H9 (cell line): ENCODE results near the gene UBE2Q2. TPM values are rescaled to one million over a fixed set of nuclear protein-coding genes. Genes with fewer than 3 reads are reported as not detected.
"Not testable (repeated sequence)": the region's sequence is repeated elsewhere in the genome, so short reads cannot be mapped to it uniquely, and the experiment has no call there.

Source experiments
- DNase-seq: peaks from one replicate; pipeline ENCODE4 v3.0.0-alpha.2; 2017
- H2AFZ ChIP-seq: one replicate; pipeline ENCODE4 v1.6.1; 2013; ENCODE audit warnings: mild to moderate bottlenecking, low read length, control low read depth, moderate library complexity
- H2AK5ac ChIP-seq: 2 replicates; pipeline ENCODE4 v1.6.1; 2013; ENCODE audit warnings: low read length, control low read depth, mixed read lengths; ENCODE audit not compliant: insufficient read length
- H2BK120ac ChIP-seq: one replicate; pipeline ENCODE4 v1.6.1; 2013; ENCODE audit warnings: low read depth, mild to moderate bottlenecking, low read length, control low read depth, inconsistent platforms; ENCODE audit not compliant: poor library complexity, severe bottlenecking
- H2BK12ac ChIP-seq: 2 replicates; pipeline ENCODE4 v1.6.1; 2013; ENCODE audit warnings: low read length, control low read depth, mixed read lengths, low read depth; ENCODE audit not compliant: insufficient read length
- H2BK15ac ChIP-seq: 2 replicates; pipeline ENCODE4 v1.6.1; 2013; ENCODE audit warnings: low read depth, low read length, control low read depth
- H2BK20ac ChIP-seq: one replicate; pipeline ENCODE4 v1.6.1; 2013; ENCODE audit warnings: low read depth, mild to moderate bottlenecking, low read length, control low read depth, inconsistent platforms; ENCODE audit not compliant: poor library complexity, severe bottlenecking
- H2BK5ac ChIP-seq: 2 replicates; pipeline ENCODE4 v1.6.1; 2013; ENCODE audit warnings: low read length, control low read depth, mixed read lengths; ENCODE audit not compliant: insufficient read length
- H3K14ac ChIP-seq: 2 replicates; pipeline ENCODE4 v1.6.1; 2013; ENCODE audit warnings: low read length, control low read depth; ENCODE audit not compliant: insufficient read depth
- H3K18ac ChIP-seq: 2 replicates; pipeline ENCODE4 v1.6.1; 2013; ENCODE audit warnings: low read depth, mild to moderate bottlenecking, mixed read lengths, low read length, control low read depth; ENCODE audit not compliant: insufficient read length
- H3K23ac ChIP-seq: 2 replicates; pipeline ENCODE4 v1.6.1; 2013; ENCODE audit warnings: low read length, control low read depth, mixed read lengths, low read depth; ENCODE audit not compliant: insufficient read length
- H3K23me2 ChIP-seq: 2 replicates; pipeline ENCODE4 v1.6.1; 2013; ENCODE audit warnings: low read depth, mild to moderate bottlenecking, mixed read lengths, low read length, control low read depth; ENCODE audit not compliant: insufficient read length, poor library complexity, severe bottlenecking
- H3K27ac ChIP-seq: 2 replicates; pipeline ENCODE4 v1.5.1; 2013; ENCODE audit warnings: low read length, control low read depth, mixed read lengths, low read depth; ENCODE audit not compliant: insufficient read length
- H3K27me3 ChIP-seq: 2 replicates; pipeline ENCODE4 v1.6.1; 2013; ENCODE audit warnings: low read length, control low read depth, inconsistent platforms; ENCODE audit not compliant: insufficient read depth
- H3K4ac ChIP-seq: 2 replicates; pipeline ENCODE4 v1.6.1; 2013; ENCODE audit warnings: low read depth, mild to moderate bottlenecking, control low read depth, inconsistent platforms, low read length, moderate library complexity
- H3K4me1 ChIP-seq: 2 replicates; pipeline ENCODE4 v1.6.1; 2013; ENCODE audit warnings: low read length, control low read depth, inconsistent platforms; ENCODE audit not compliant: insufficient read depth
- H3K4me2 ChIP-seq: 2 replicates; pipeline ENCODE4 v1.6.1; 2013; ENCODE audit warnings: low read length, control low read depth, mixed read lengths; ENCODE audit not compliant: insufficient read length, insufficient read depth
- H3K56ac ChIP-seq: 2 replicates; pipeline ENCODE4 v1.6.1; 2013; ENCODE audit warnings: low read depth, mild to moderate bottlenecking, mixed read lengths, low read length, control low read depth; ENCODE audit not compliant: insufficient read length
- H3K79me1 ChIP-seq: 2 replicates; pipeline ENCODE4 v1.6.1; 2013; ENCODE audit warnings: low read depth, mild to moderate bottlenecking, moderate library complexity, low read length, control low read depth, inconsistent platforms; ENCODE audit not compliant: insufficient read depth, poor library complexity, severe bottlenecking
- H3K79me2 ChIP-seq: 2 replicates; pipeline ENCODE4 v1.6.1; 2013; ENCODE audit warnings: low read length, control low read depth, inconsistent platforms; ENCODE audit not compliant: insufficient read depth
- H3K9ac ChIP-seq: 2 replicates; pipeline ENCODE4 v1.6.1; 2013; ENCODE audit warnings: low read length, control low read depth, mixed read lengths; ENCODE audit not compliant: insufficient read length; ENCODE audit errors: extremely low read depth
- H3K9me3 ChIP-seq: one replicate; pipeline ENCODE4 v1.6.1; 2013; ENCODE audit warnings: low read depth, low read length, inconsistent platforms; ENCODE audit not compliant: control insufficient read depth
- H3T11ph ChIP-seq: one replicate; pipeline ENCODE4 v1.6.1; 2013; ENCODE audit warnings: mild to moderate bottlenecking, low read length, control low read depth, inconsistent platforms
- H4K20me1 ChIP-seq: one replicate; pipeline ENCODE4 v1.6.1; 2013; ENCODE audit not compliant: control insufficient read depth, insufficient read length, insufficient read depth
- H4K5ac ChIP-seq: 2 replicates; pipeline ENCODE4 v1.6.1; 2013; ENCODE audit warnings: low read depth, mild to moderate bottlenecking, mixed read lengths, low read length, control low read depth; ENCODE audit not compliant: insufficient read length
- H4K8ac ChIP-seq: replicated peaks from 2 replicates; pipeline ENCODE4 v1.6.1; 2013; ENCODE audit warnings: low read length, control low read depth, mixed read lengths, low read depth; ENCODE audit not compliant: insufficient read length
- H4K91ac ChIP-seq: 2 replicates; pipeline ENCODE4 v1.6.1; 2013; ENCODE audit warnings: low read depth, mild to moderate bottlenecking, moderate library complexity, mixed read lengths, low read length, control low read depth; ENCODE audit not compliant: insufficient read length
- H3K27ac Mint-ChIP-seq, 3 experiments: 2 replicates in 2 of 3; 3 replicates in 1 of 3; pipeline ENCODE4 v1.8.0; 2020 to 2021; ENCODE audit warnings: mixed read lengths in 3 of 3, mild to moderate bottlenecking in 1 of 3, moderate library complexity in 1 of 3
- H3K27me3 Mint-ChIP-seq: 2 replicates; pipeline ENCODE4 v1.8.0; 2021; ENCODE audit warnings: low read depth, mild to moderate bottlenecking, moderate library complexity, mixed read lengths
- H3K36me3 Mint-ChIP-seq, 3 experiments: 2 replicates in 2 of 3; 3 replicates in 1 of 3; pipeline ENCODE4 v1.8.0; 2020 to 2021; ENCODE audit warnings: low read depth in 3 of 3, mixed read lengths in 3 of 3; ENCODE audit not compliant: insufficient read depth in 1 of 3
- H3K4me1 Mint-ChIP-seq, 2 experiments: 2 replicates each; pipeline ENCODE4 v1.8.0; 2020; ENCODE audit warnings: mixed read lengths in 2 of 2
- H3K4me3 Mint-ChIP-seq, 2 experiments: 2 replicates in 1 of 2; 3 replicates in 1 of 2; pipeline ENCODE4 v1.8.0; 2020 to 2021; ENCODE audit warnings: mild to moderate bottlenecking in 2 of 2, mixed read lengths in 2 of 2, moderate library complexity in 1 of 2
- H3K9me3 Mint-ChIP-seq, 2 experiments: 2 replicates in 1 of 2; 3 replicates in 1 of 2; pipeline ENCODE4 v1.8.0; 2020; ENCODE audit warnings: mild to moderate bottlenecking in 2 of 2, mixed read lengths in 2 of 2, moderate library complexity in 1 of 2
- CTCF ChIP-seq: fragments of 200-600 bp; sonication (generic); conservative IDR thresholded peaks from 3 replicates; pipeline ENCODE4 v1.8.0; 2021; ENCODE audit warnings: antibody characterized with exemption, mild to moderate bottlenecking
- WGBS: extraction: QIAGEN DNeasy Blood & Tissue Kit; methylation state at CpG from one replicate; pipeline ENCODE4 v1.1.7; 2013; ENCODE audit warnings: missing lambda C conversion rate, low lambda C conversion rate, mixed read lengths; ENCODE audit not compliant: insufficient read length; ENCODE audit errors: extremely low coverage; 5-methylcytosine and 5-hydroxymethylcytosine counted together
- total RNA-seq: library from RNA; stranded (reverse); gene quantifications from 2 replicates; pipeline ENCODE4 v1.2.1, GENCODE V29; 2021

The UBE2Q2 gene
- total RNA-seq, 1 experiment from 2014 or later: 29.6 TPM

DNA sequence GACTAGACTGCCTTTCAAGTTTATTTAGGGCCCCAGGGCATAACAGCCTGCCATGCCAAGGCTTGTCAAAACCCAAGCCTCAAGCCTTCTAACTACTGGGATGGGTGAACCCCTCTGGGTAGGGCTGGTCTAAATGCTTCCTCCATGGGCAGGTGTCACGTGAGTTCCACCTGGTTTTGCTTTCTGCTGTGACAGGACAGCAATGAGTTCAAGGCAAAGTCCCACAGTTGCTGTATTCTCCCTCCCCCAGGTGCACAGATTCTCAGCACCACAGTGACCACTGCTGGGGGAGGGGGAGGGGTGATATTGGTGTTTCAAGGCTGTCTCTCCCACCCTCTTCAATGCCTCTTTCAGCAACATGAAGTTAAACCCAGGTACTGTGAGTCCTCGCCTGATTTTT lies 46.9 kb upstream of the UBE2Q2 start:
- H3K4me2 ChIP-seq: no peak overlapping the region
- no peak overlapping the region for H2BK12ac ChIP-seq
- Mint-ChIP-seq H3K4me1 (peaks cover under 1 to 6% of the 10 kb centered on the region in 2 experiments; a peak in 2 of 4 replicates), H3K9me3 (peaks cover 0 to 6% of the 10 kb centered on the region in 2 experiments; a peak in 3 of 5 replicates), H3K27ac (no peak overlapping the region), H3K4me3 (no peak overlapping the region), H3K36me3 (no peaks in the 10 kb centered on the region), H3K27me3 (peaks cover 32% of the 10 kb centered on the region)
- no peaks in the 10 kb centered on the region for H3K79me2 ChIP-seq
- WGBS: no CpG with 5 or more reads among the region's 2 CpGs
- H2AK5ac ChIP-seq: no peak overlapping the region
- H4K8ac ChIP-seq: no peak overlapping the region
- no peak overlapping the region for H3K23ac ChIP-seq
- H3K23me2 ChIP-seq: no peaks in the 10 kb centered on the region
- no peak overlapping the region for H4K5ac ChIP-seq
- no peak overlapping the region for H3K4ac ChIP-seq
- no peak overlapping the region for H2BK5ac ChIP-seq
- no peaks in the 10 kb centered on the region for H3K79me1 ChIP-seq
- no peaks in the 10 kb centered on the region for H3K9me3 ChIP-seq
- H2BK20ac ChIP-seq: no peak overlapping the region
- no peaks in the 10 kb centered on the region; the same call in 1 of the 2 replicates for H3K27me3 ChIP-seq
- no peak overlapping the region for H3T11ph ChIP-seq
- no peak overlapping the region for H3K27ac ChIP-seq
- no peak for TF ChIP-seq CTCF
- no peak overlapping the region for H3K14ac ChIP-seq
- no peak overlapping the region for H2BK15ac ChIP-seq
- H2BK120ac ChIP-seq: no peak overlapping the region
- no peak overlapping the region for H3K18ac ChIP-seq
- DNase-seq: no peak
- H3K4me1 ChIP-seq: no peaks in the 10 kb centered on the region
- H4K20me1 ChIP-seq: no peaks in the 10 kb centered on the region
- no peak overlapping the region for H3K56ac ChIP-seq
- no peak overlapping the region for H3K9ac ChIP-seq
- no peak overlapping the region for H2AFZ ChIP-seq
- H4K91ac ChIP-seq: no peak overlapping the region

DNA sequence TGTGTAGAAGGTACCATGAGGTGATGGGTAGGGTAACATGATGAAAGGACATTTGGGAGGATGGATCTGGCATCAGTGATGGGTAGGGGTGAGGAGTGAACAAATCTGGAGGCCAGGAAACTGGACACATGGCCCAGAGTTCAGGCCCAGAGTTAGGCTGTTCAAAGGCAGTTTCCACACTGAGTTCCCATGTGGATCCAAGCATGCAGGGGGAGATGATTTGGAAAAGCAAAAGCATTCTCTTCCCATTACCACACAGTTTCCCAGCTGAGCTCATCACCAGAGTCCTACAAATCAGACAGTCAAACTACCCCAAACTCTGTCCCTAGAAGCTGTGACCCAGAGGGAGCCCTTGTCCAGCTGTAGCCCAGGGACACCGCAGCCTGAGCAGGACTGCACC lies 46.1 kb upstream of the UBE2Q2 start:
- H3K27ac Mint-ChIP-seq: not testable (repeated sequence)
- H3K27me3 Mint-ChIP-seq: peaks cover 39% of the 10 kb centered on the region

More for the DNA sequence above, 46.1 kb upstream of the UBE2Q2 start:
- not testable (repeated sequence) for H3K4me3 Mint-ChIP-seq, H3K9ac ChIP-seq, H3K23me2 ChIP-seq, H3K27ac ChIP-seq, DNase-seq, H4K5ac ChIP-seq, H3K18ac ChIP-seq, H2AFZ ChIP-seq, H2BK120ac ChIP-seq, H2BK5ac ChIP-seq, H3T11ph ChIP-seq, H3K9me3 Mint-ChIP-seq, H3K27me3 ChIP-seq, H3K79me2 ChIP-seq, H2BK20ac ChIP-seq, H4K8ac ChIP-seq, H3K23ac ChIP-seq, H3K79me1 ChIP-seq, H2BK12ac ChIP-seq, H2AK5ac ChIP-seq, H3K14ac ChIP-seq, H3K9me3 ChIP-seq, H3K56ac ChIP-seq, H3K4me2 ChIP-seq, H3K4me1 ChIP-seq, H4K20me1 ChIP-seq, H3K4ac ChIP-seq, H3K36me3 Mint-ChIP-seq, H2BK15ac ChIP-seq, H4K91ac ChIP-seq
- peaks cover 8 to 12% of the 10 kb centered on the region in 2 experiments; a peak in 3 of 4 replicates for H3K4me1 Mint-ChIP-seq
- WGBS: no CpG with 5 or more reads among the region's 1 CpG
